Lung microvascular endothelial cell (primary cell): ENCODE data around the gene UTP11. TPM values are rescaled to one million over a fixed set of nuclear protein-coding genes. Genes with fewer than 3 reads are reported as not detected.
A peak's percentile ranks its signal among the peaks of the same experiment; 100 is the strongest.
"Not testable (repeated sequence)": the region's sequence is repeated elsewhere in the genome, so short reads cannot be mapped to it uniquely, and the experiment has no call there.

Experiments used
- DNase-seq, 2 donors: peaks; one replicate each; pipeline versions ENCODE4 v3.0.0 to v3.0.0-alpha.2; 2010; ENCODE audit warnings: low read depth in 2 of 2
- total RNA-seq: library from RNA; depleted of rRNA; stranded (reverse); fragments of >200 nt; gene quantifications from 2 replicates; pipeline ENCODE4 v1.2.1, GENCODE V29; 2014

The UTP11 gene
- 26.4 and 26.6 TPM in 2 replicates for total RNA-seq

DNA sequence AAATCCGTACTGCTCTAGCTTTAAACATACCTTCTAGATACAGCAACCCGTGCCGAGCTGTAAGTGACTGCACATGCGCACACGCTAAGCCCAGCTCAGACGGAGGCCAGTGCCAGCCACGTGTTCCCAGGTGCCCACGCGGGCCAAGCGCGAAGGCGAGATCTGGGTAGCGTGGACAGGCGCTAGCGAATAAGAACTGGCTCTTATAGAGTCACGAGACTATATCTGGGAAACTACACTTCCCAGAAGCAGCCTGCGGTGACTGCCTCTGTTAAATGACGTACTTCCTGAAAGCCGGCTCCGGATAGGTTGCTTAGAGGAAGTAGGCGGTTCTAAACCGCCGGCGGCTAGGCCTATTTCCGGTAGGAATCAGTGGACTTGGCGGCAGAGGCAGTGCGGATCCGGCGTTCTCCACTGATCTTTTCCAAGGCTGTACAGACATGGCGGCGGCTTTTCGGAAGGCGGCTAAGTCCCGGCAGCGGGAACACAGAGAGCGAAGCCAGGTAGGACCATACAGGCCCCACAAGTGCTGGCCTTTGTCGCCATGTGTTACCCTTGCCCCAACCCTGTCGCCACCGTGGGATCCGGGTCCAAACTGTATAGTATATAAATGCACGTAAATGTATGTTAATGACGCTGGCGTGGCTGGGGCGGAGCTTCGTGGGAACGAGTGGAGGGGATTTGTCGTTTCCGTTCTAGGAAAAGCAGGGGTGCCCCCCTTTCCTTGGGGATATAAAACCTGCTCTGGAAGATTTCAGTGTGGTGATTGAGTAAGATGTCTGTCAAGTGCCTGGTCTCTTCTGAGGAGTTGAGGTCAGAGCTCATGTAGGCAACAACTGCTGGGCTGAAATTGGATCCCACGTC, at the start of gene UTP11:
UTP11 (plus strand) TSS at position 372 of the 864 bp plus-strand sequence; CDS start at position 441, 69 bp downstream.
- peak; percentile 99 for DNase-seq

DNA sequence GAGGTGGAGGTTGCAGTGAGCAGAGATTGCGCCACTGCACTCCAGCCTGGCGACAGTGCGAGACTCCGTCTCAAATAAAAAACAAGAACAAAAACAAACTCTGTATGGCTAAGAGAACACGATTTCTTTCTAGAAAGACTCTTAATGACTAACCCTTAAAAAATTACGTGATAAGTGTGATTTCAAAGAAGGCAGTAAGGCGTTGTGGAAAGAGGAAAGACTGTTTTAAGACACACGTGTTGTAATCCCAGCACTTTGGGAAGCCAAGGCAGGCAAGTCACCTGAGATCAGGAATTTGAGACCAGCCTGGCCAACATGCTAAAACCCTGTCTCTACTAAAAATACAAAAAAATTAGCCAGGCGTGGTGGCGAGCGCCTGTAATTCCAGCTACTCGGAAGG, 48.4 kb upstream of the UTP11 start:
- not testable (repeated sequence) for DNase-seq

DNA sequence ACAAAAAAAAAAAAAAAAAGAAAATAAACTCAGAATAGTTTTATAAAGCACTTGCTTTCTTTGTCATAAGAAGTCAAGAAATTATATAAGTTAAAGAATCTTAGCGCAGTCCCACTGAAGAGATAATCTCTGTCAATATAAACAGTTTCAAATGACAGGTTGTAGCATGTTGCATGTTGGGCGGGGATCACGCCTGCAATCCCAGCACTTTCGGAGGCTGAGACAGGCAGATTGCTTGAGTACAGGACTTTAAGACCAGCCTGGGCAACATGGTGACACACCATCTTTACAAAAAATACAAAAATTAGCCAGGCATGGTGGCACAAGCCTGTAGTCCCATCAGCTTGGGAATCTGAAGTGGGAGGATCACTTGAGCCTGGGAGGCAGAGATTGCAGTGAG, 47.2 kb upstream of the UTP11 start:
- no peak for DNase-seq

DNA sequence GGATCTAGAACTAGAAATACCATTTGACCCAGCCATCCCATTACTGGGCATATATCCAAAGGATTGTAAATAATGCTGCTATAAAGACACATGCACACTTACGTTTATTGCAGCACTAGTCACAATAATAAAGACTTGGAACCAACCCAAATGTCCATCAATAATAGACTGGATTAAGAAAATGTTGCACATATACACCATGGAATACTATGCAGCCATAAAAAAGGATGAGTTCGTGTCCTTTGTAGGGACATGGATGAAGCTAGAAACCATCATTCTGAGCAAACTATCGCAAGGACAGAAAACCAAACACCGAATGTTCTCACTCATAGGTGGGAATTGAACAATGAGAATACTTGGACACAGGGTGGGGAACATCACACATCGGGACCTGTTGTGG, 38.9 kb upstream of the UTP11 start:
- DNase-seq = not testable (repeated sequence)

DNA sequence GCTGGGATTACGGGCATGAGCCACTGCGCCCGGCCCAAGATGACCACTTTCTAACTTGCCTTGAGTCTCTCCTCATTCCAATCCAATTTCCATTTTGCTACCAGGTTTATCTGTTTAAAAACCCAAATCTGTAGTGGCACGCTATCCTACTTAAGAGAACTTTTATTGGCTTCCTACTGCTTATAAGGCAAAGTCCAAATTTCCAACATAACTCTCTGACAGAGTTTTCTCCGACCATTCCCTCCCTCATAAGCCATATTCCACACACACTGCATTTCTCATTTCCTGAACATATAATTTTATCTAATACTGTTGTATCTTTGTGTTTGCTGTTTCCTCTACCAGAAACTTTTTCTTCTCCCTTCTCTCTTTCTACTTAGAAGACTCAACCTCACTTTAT, 38.0 kb upstream of the UTP11 start:
- DNase-seq = no peak

GRCh38 chr1:37975083-37975482, 37.5 kb upstream of the UTP11 start:
- peak; percentile 69 to 78 for DNase-seq

DNA sequence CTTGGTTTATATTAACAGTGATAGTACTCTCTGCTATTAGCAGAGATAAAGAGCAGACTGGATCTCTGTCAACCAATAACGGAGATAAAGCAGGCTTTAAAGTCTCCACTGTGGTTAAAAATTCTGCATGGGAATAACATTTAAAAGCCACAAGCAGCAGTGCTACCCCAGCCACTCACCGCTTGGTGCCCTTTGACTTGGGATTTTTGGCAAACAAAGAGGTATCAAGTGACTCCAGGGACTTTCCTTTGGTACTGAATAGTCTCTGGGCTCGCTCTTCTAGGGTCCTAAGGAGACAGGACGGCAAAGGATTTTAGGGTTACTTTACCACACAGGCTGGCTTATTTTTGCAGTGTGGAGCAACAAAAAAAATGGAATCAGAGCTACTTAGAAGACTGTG, 34.0 kb upstream of the UTP11 start:
- DNase-seq = no peak

DNA sequence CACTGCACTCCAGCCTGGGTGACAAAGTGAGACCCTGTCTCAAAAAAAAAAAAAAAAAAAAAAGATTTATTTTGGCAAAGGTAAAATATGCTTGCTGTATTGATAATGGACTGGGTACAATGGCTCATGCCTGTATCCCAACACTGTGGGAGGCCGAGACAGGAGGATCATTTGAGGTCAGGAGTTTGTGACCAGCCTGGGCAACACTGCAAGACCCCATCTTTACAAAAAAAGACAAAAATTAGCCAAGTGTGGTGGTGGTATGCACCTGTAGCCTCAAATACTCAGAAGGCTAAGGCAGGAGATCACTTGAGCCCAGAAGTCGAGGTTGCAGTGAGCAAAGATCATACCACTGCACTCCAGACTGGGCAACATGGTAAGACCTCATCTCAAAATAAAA, 29.0 kb upstream of the UTP11 start:
- DNase-seq = no peak

DNA sequence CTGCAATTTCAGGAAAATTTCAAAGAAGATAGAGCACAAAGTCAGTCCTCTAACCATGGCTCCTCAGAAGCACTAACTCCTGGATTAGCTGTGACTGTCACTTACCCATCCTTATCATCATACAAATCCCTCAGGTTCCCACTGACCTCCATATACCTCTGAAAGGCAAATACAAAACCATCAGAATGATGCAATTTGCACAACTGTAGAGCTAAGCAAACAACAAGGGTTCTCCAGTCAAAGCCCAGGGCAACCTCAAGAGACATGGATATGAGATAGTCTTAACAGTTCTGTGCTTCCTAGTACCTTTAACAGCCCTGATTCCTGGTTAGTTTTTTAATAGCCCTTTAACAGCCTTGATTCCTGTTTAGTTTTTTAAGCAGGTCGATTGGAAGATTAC, 24.9 kb upstream of the UTP11 start:
- no peak for DNase-seq

GRCh38 chr1:37989361-37989930, 23.1 kb upstream of the UTP11 start:
- peak; percentile 56 to 57 for DNase-seq

DNA sequence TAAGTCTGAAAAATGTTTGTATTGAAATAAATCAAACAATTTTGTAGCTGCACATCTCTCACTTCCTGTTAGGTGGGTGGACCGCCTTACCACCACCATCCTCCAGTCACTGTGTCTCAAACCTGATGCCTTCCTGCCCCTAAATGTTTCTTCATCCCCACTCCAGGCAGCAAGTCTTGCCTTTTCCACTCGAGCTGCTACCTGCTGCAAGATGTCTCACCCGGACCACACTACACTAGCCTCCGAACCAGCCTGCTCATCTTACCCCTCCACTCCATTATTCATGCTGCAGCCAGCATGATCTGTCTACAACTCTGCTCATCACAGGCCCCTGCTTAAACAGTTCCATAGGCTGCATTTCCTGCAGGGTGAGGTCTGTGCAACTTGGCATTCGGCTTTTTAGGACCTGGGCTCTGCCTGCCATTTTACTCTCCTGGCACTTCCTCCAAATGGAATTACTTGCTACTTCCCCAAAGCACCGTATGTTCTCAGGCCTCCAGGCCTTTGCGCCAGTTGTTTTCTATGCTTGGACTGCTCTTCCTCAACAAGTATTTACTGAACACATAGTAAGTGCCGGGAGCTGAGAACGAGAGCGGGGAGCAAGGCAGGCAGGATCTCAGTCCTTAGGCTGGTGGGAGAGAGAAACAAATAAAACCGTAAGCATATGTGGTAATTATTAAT, 17.5 kb upstream of the UTP11 start:
- DNase-seq = no peak

DNA sequence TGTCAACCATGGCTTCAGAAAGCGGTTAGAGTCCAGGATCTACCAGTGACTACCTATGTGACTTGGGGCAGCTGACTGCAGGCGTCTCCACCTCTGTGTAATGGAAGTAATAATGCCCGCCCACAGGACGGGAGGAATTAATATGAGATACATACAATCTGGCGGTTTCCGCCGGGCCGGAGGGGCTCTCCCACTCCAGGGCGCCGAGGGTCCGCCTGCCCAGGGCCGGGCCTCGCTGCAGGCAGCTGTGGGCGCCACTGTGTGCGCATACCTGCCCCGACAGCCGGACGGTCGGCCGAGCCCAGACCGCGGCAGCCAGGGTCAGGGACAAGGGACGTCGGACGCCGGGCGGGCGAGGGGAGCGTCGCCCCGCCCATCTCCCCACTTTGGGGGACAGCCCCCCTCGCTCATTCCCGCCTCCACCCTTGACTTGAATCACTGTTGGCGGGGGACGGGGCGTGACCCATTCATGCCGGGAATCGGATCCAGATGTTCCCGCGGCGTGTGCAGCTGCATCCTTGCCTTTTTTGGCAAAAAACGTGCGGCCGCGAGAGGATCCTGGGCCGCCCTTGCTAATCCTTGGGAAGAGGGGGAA, 16.7 kb upstream of the UTP11 start:
- DNase-seq = peak in 1 of 2 donors; percentile 62

DNA sequence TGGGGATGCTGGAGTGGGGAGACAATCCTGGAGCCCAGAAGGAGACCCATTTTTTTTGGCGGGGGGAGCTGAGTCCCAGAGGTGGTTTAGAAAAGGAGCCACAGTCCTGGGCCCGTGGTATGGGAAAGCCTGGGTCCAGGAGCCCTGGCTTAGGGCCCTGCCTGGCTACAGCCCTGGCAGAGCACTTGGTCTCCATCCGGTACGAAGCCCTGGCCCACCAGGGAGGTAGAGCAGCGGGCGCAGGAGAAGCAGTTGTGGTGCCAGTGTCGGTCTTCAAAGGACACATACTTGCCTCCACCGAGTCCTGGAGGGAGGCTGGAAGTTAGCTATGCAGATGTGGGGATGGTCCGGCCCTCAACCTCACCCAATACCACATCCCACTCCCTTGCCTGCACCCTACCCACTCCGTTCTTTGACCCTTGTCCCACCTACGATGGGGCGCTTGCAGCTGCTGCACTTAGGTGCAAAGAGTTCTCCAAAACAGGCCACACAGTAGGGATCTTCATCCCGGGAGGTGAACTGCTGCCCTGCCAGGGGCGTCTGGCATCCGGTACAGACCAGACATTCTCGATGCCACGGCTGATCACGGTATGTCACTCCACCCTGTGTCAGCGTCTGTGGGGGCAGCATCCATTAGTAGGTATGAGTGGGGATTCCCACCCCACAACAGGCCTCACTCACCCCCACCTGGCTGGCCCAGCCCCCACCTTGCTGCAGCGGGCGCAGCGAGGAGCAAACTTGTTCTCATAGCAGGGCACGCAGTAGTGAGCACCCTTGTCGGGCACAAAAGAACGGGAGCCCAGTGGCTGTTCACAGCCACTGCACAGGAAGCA, 15.1 kb upstream of the UTP11 start:
- DNase-seq = no peak

GRCh38 chr1:37998089-37998808, 14.3 kb upstream of the UTP11 start:
- DNase-seq = no peak

DNA sequence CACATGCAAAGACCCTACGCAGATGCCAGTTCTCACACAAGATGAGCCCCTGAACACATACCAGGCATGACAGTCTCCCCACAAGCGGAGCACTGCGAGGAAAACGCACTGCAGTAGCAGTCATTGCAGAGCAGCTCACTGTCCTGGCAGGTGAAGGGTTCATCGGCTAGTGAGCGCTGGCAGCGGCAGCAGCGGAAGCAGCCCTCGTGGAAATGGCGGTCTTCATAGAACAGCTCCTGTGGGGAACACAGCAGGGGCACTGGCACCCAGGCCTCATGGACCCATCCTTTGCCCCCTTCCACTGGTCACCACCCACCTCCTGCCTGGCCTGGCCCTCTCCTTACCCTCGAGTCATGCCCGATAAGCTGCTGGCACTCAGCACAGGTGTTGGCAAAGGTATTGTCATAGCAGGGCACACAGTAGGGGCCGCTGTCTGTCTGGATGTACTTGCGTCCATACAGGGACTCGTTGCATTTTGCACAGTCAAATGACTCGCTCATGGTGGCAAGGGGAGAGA, 13.6 kb upstream of the UTP11 start:
- DNase-seq = peak in 1 of 2 donors; percentile 79

- DNase-seq = peak; percentile 74 to 82
These were observed 12.9 kb upstream of the UTP11 start for GRCh38 chr1:37999430-38000232.

DNA sequence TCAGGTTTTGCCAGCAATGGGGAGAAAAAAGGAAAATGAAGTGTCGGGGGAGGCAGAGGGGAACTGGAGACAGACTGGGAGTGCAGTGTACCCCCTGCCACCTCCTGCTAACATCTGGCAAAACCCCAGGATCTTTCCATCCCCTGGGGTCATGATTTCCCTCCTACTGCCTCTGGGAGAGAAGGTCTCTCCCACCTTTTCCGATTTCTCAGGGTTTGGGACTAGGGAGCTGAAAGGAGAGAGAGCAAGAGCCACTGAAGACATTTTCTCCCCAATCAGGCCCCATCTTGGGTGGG, 12.4 kb upstream of the UTP11 start:
- DNase-seq = no peak

DNA sequence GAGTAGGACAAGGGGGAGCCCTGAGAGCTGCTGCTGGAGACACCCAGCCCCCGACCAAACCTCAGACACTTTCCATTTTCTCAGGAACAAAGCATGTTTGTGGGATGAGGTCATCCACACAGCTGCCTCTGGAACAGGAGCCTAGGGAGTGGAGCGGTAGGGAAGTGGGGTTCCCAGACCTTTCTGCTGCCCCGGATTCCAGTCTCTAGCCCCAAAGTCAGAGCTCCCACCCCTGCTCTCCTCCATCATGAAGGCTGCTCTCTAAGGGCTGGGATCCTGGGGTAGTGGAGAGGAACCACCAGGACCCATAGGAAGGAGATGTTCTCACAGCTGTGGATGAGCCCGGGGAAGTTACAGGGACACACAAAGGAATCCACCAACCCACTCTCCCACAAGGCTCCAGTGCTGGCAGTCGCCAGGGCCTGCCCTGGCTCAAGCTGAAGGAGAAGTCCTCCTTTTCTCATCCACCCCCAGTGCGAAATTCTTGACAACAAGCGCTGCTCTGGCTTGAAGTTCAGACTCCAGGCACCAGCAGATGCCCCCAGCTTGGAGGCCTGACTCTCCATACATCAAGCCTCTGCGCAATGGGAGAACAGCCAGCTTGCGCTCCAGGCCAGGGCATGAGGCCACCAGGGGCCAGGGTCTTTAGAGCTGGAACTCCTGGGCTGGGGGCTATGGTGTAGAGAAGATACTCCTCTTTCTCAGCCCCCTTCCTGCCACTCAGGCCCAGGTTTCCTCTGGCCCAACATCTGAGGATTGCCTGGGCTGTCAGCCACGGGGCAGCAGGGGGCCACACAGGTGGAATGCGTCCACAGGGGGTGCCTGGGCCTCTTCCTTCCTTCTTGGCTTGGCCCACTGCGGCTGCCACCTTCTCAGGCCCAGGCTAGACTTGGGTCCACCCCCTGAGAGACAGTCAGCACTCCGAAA, 11.7 kb upstream of the UTP11 start:
- DNase-seq = peak; percentile 62 to 89
